Measurements from ENCODE around the gene C10orf90. TPM values are rescaled to one million over a fixed set of nuclear protein-coding genes. Genes with fewer than 3 reads are reported as not detected.

C10orf90 gene
- total RNA-seq, 1 experiment from 2014 or later: 0.67 TPM

DNA sequence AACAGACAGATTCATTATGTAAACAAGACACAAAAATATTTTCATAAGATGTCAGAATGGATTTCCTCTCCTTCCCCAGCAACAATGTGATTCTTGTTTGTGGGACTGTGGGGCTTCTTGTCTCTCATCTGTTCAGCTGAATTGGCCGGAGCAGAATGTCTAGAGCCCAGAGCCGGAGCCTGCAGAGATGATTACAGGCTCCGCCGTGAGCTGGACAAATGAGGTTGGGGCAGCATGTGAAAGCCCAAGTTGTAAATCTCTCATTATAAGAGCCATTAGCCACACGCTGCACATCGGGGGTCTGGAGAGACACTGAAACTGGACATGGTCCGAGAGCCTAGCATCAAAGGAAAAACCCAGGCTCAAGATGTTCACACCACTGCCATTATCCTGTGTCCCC is 145.2 kb downstream of the C10orf90 start:
- POLR2A ChIA-PET: no interaction called here
- in situ Hi-C loops (cut with HindIII; ENCODE audit: low pct_unique_long_range_greater_than_20kb, low sequenced_read_pairs): no loop called here
- no peak for ATAC-seq
- intact Hi-C loops (cut with micrococcal nuclease; ENCODE audit: unreplicated experiment): no loop called here
- Histone ChIP-seq H3K9me3 (ENCODE audit: control insufficient read depth, insufficient read depth, low read depth, low read length) (no peaks in the 10 kb centered on the region), H3K4me1 (ENCODE audit: control insufficient read depth, insufficient read depth, low read length) (no peaks in the 10 kb centered on the region), H3K4me3 (ENCODE audit: low read depth in 2 of 2, low read length in 2 of 2) (no peak overlapping the region), H3K36me3 (ENCODE audit: control insufficient read depth, insufficient read depth, low read length) (no peaks in the 10 kb centered on the region), H3K27me3 (ENCODE audit: control insufficient read depth, insufficient read depth, low read length) (no peaks in the 10 kb centered on the region), H3K27ac (ENCODE audit: low read length) (no peak overlapping the region)
- CTCF ChIA-PET: no interaction called here
- no peak for DNase-seq (ENCODE audit: low read depth, low spot score)
- BruUV-seq (replicated peaks): no TSS peak
- TF ChIP-seq, protein P1, sequence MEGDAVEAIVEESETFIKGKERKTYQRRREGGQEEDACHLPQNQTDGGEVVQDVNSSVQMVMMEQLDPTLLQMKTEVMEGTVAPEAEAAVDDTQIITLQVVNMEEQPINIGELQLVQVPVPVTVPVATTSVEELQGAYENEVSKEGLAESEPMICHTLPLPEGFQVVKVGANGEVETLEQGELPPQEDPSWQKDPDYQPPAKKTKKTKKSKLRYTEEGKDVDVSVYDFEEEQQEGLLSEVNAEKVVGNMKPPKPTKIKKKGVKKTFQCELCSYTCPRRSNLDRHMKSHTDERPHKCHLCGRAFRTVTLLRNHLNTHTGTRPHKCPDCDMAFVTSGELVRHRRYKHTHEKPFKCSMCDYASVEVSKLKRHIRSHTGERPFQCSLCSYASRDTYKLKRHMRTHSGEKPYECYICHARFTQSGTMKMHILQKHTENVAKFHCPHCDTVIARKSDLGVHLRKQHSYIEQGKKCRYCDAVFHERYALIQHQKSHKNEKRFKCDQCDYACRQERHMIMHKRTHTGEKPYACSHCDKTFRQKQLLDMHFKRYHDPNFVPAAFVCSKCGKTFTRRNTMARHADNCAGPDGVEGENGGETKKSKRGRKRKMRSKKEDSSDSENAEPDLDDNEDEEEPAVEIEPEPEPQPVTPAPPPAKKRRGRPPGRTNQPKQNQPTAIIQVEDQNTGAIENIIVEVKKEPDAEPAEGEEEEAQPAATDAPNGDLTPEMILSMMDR (IDR thresholded peaks at IDR 0.05): no peak

GRCh38 chr10:126524526-126524925 is 146.0 kb downstream of the C10orf90 start:
- no peaks in the 10 kb centered on the region for H3K27me3 ChIP-seq (ENCODE audit: control insufficient read depth, insufficient read depth, low read length)
- no peaks in the 10 kb centered on the region for H3K36me3 ChIP-seq (ENCODE audit: control insufficient read depth, insufficient read depth, low read length)
- no peaks in the 10 kb centered on the region for H3K4me1 ChIP-seq (ENCODE audit: control insufficient read depth, insufficient read depth, low read length)
- ATAC-seq: no peak
- BruUV-seq (replicated peaks): no TSS peak
- no peaks in the 10 kb centered on the region for H3K9me3 ChIP-seq (ENCODE audit: control insufficient read depth, insufficient read depth, low read depth, low read length)
- TF ChIP-seq, protein P2, sequence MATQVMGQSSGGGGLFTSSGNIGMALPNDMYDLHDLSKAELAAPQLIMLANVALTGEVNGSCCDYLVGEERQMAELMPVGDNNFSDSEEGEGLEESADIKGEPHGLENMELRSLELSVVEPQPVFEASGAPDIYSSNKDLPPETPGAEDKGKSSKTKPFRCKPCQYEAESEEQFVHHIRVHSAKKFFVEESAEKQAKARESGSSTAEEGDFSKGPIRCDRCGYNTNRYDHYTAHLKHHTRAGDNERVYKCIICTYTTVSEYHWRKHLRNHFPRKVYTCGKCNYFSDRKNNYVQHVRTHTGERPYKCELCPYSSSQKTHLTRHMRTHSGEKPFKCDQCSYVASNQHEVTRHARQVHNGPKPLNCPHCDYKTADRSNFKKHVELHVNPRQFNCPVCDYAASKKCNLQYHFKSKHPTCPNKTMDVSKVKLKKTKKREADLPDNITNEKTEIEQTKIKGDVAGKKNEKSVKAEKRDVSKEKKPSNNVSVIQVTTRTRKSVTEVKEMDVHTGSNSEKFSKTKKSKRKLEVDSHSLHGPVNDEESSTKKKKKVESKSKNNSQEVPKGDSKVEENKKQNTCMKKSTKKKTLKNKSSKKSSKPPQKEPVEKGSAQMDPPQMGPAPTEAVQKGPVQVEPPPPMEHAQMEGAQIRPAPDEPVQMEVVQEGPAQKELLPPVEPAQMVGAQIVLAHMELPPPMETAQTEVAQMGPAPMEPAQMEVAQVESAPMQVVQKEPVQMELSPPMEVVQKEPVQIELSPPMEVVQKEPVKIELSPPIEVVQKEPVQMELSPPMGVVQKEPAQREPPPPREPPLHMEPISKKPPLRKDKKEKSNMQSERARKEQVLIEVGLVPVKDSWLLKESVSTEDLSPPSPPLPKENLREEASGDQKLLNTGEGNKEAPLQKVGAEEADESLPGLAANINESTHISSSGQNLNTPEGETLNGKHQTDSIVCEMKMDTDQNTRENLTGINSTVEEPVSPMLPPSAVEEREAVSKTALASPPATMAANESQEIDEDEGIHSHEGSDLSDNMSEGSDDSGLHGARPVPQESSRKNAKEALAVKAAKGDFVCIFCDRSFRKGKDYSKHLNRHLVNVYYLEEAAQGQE (IDR thresholded peaks at IDR 0.05; ENCODE audit: insufficient read depth in 1 of 2, low read depth in 2 of 2, low read length in 1 of 2): no peak
- TF ChIP-seq TCF7L2 (IDR thresholded peaks at IDR 0.05; ENCODE audit: low read depth, low read length) (no peak), POLR2AphosphoS5 (IDR thresholded peaks at IDR 0.05; ENCODE audit: low read depth, low read length) (no peak), SIN3A (IDR thresholded peaks at IDR 0.05; ENCODE audit: borderline replicate concordance, insufficient read depth, low read depth, low read length) (no peak)
- TF ChIP-seq, protein P1 (IDR thresholded peaks at IDR 0.05): no peak
- H3K4me3 ChIP-seq (ENCODE audit: low read depth in 2 of 2, low read length in 2 of 2): no peak overlapping the region
- no peak overlapping the region for H3K27ac ChIP-seq (ENCODE audit: low read length)
- in situ Hi-C loops (cut with HindIII; ENCODE audit: low pct_unique_long_range_greater_than_20kb, low sequenced_read_pairs) (no loop called here), intact Hi-C loops (cut with micrococcal nuclease; ENCODE audit: unreplicated experiment) (no loop called here)
- no peak for DNase-seq (ENCODE audit: low read depth, low spot score)
- ChIA-PET CTCF (no interaction called here), POLR2A (no interaction called here)

DNA sequence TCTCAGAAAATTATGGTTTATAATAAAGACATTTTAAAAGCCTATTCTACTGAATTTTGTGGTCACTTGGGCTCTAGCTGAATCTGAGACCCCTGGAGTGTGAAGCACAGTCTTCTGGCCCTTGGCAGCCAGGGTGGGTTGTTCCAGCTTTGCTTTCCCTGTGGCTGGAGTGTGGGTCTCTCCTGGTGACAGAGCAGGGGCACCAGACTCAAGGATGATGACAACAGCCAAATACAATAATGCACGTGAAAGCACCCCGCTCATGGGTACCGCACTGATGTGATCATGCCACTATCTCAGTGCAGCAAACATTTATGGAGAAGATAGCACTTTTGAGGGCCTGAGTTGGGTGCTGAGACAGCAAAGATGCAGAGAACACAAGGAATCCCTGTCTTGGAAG is 147.4 kb downstream of the C10orf90 start:
- Histone ChIP-seq H3K4me3 (ENCODE audit: low read depth in 2 of 2, low read length in 2 of 2) (no peak overlapping the region), H3K27ac (ENCODE audit: low read length) (no peak overlapping the region), H3K4me1 (ENCODE audit: control insufficient read depth, insufficient read depth, low read length) (no peaks in the 10 kb centered on the region), H3K27me3 (ENCODE audit: control insufficient read depth, insufficient read depth, low read length) (no peaks in the 10 kb centered on the region), H3K36me3 (ENCODE audit: control insufficient read depth, insufficient read depth, low read length) (no peaks in the 10 kb centered on the region), H3K9me3 (ENCODE audit: control insufficient read depth, insufficient read depth, low read depth, low read length) (no peaks in the 10 kb centered on the region)
- DNase-seq (ENCODE audit: low read depth, low spot score): no peak
- no TSS peak for BruUV-seq (replicated peaks)
- in situ Hi-C loops (cut with HindIII; ENCODE audit: low pct_unique_long_range_greater_than_20kb, low sequenced_read_pairs): no loop called here
- no peak for TF ChIP-seq SIN3A (IDR thresholded peaks at IDR 0.05; ENCODE audit: borderline replicate concordance, insufficient read depth, low read depth, low read length)
- TF ChIP-seq, protein P1 (IDR thresholded peaks at IDR 0.05): no peak
- CTCF ChIA-PET: no interaction called here
- POLR2A ChIA-PET: no interaction called here
- intact Hi-C loops (cut with micrococcal nuclease; ENCODE audit: unreplicated experiment): no loop called here
- ATAC-seq: no peak
